Endothelial cell of umbilical vein (primary cell): Measurements from ENCODE around the gene ZFY. TPM values are rescaled to one million over a fixed set of nuclear protein-coding genes. Genes with fewer than 3 reads are reported as not detected.

Experiments used
- BruUV-seq: library from RNA; stranded (reverse); fragments of 400-500 nt; replicated peaks from 2 replicates; lab custom pipeline; 2021; lab: Mats Ljungman, UMichigan
- CTCF ChIA-PET: fragments of 300-600, 350-600 bp; sonication (Branson Sonifier 250); formaldehyde crosslinking; loops from one replicate; lab custom pipeline; 2021; ENCODE audit warnings: antibody characterized with exemption, inconsistent platforms; lab: Charles Lee
- POLR2A ChIA-PET: fragments of 300-600, 350-600 bp; sonication (Branson Sonifier 250); formaldehyde crosslinking; loops from one replicate; lab custom pipeline; 2021; ENCODE audit warnings: antibody characterized with exemption, inconsistent platforms; lab: Charles Lee
- DNase-seq: peaks from one replicate; pipeline ENCODE4 v3.0.0-alpha.2; 2011; ENCODE audit warnings: low read depth, low spot score
- FAIRE-seq: peaks from 2 replicates; lab custom pipeline; 2011; peaks lifted over from hg19 to GRCh38; lab: Jason Lieb, UNC
- H2AFZ ChIP-seq: 2 replicates; pipeline ENCODE4 v1.6.0; 2012; ENCODE audit warnings: low read depth, low read length, control low read depth, inconsistent platforms
- H3K27ac ChIP-seq: 2 replicates; pipeline ENCODE4 v1.5.1; 2011; ENCODE audit warnings: low read depth, mild to moderate bottlenecking, control low read depth, low read length, moderate library complexity; ENCODE audit not compliant: insufficient read depth
- H3K27me3 ChIP-seq, 2 experiments: 2 replicates each; pipeline versions ENCODE4 v1.6.0 to v1.6.1; 2011; ENCODE audit warnings: low read length in 2 of 2, mixed read lengths in 1 of 2; ENCODE audit not compliant: control insufficient read depth in 2 of 2, insufficient read depth in 2 of 2
- H3K36me3 ChIP-seq, 2 experiments: 2 replicates in 1 of 2; 3 replicates in 1 of 2; pipeline ENCODE4 v1.5.1; 2011; ENCODE audit warnings: low read length in 2 of 2, mild to moderate bottlenecking in 1 of 2, moderate library complexity in 1 of 2; ENCODE audit not compliant: control insufficient read depth in 2 of 2, insufficient read depth in 2 of 2; ENCODE audit errors: extremely low read depth in 1 of 2
- H3K4me1 ChIP-seq: 3 replicates; pipeline ENCODE4 v1.5.1; 2011; ENCODE audit warnings: mild to moderate bottlenecking, low read length; ENCODE audit not compliant: control insufficient read depth, insufficient read depth; ENCODE audit errors: extremely low read depth
- H3K4me2 ChIP-seq: 2 replicates; pipeline ENCODE4 v1.6.1; 2011; ENCODE audit warnings: low read length, control low read depth, mixed read lengths; ENCODE audit not compliant: insufficient read depth
- H3K4me3 ChIP-seq, 3 experiments: fragments of 200-600 bp in 1 of 3; sonication (generic), shearing (Covaris generic) in 1 of 3; replicated peaks in 1 of 3; 2 replicates each; pipeline ENCODE4 v1.5.1; 2011 to 2016; ENCODE audit warnings: control low read depth in 3 of 3, low read length in 3 of 3, mild to moderate bottlenecking in 2 of 3, inconsistent platforms in 1 of 3, low read depth in 1 of 3, moderate library complexity in 1 of 3; ENCODE audit not compliant: insufficient read depth in 1 of 3
- H3K79me2 ChIP-seq: 2 replicates; pipeline ENCODE4 v1.6.0; 2012; ENCODE audit warnings: low read length, inconsistent platforms; ENCODE audit not compliant: control insufficient read depth, insufficient read depth
- H3K9ac ChIP-seq: replicated peaks from 2 replicates; pipeline ENCODE3; 2011; ENCODE audit warnings: low read length, control low read depth; ENCODE audit not compliant: insufficient read depth; ENCODE audit errors: extremely low read depth
- H3K9me1 ChIP-seq: replicated peaks from 3 replicates; pipeline ENCODE4 v1.6.0; 2011; ENCODE audit warnings: mild to moderate bottlenecking, low read length; ENCODE audit not compliant: control insufficient read depth, insufficient read depth; ENCODE audit errors: extremely low read depth
- H3K9me3 ChIP-seq: replicated peaks from 2 replicates; pipeline ENCODE4 v1.5.1; 2012; ENCODE audit warnings: low read length, inconsistent platforms; ENCODE audit not compliant: control insufficient read depth, insufficient read depth
- H4K20me1 ChIP-seq: replicated peaks from 2 replicates; pipeline ENCODE3; 2011; ENCODE audit warnings: mild to moderate bottlenecking, low read length; ENCODE audit not compliant: control insufficient read depth, insufficient read depth; ENCODE audit errors: extremely low read depth
- FOS ChIP-seq: IDR thresholded peaks from 2 replicates; pipeline ENCODE4 v1.6.1; 2011; ENCODE audit warnings: mild to moderate bottlenecking, low read length, moderate library complexity, borderline replicate concordance; ENCODE audit not compliant: insufficient read depth
- GATA2 ChIP-seq: IDR thresholded peaks from 2 replicates; pipeline ENCODE4 v1.7.0; 2011; ENCODE audit warnings: low read depth, mild to moderate bottlenecking, moderate library complexity, mixed read lengths, low read length; ENCODE audit not compliant: insufficient read length, insufficient read depth
- JUN ChIP-seq: IDR thresholded peaks from 2 replicates; pipeline ENCODE4 v1.6.1; 2011; ENCODE audit warnings: borderline replicate concordance, low read depth; ENCODE audit not compliant: insufficient read length, insufficient read depth
- MYC ChIP-seq: IDR thresholded peaks from one replicate; pipeline ENCODE4 v1.6.1; 2011; ENCODE audit warnings: mild to moderate bottlenecking, low read depth, low read length
- POLR2AphosphoS5 ChIP-seq: IDR thresholded peaks from 2 replicates; pipeline ENCODE4 v1.6.1; 2012; ENCODE audit warnings: low read depth, mild to moderate bottlenecking, control low read depth, low read length, moderate library complexity; ENCODE audit not compliant: insufficient read depth
- dilution Hi-C: fragments of 300-500 bp; cut with MboI; formaldehyde crosslinking; loops from one replicate; pipeline ENCODE4 v1.15.0; 2019; ENCODE audit warnings: low sequenced_read_pairs; ENCODE audit not compliant: extremely low pct_ligation_motif_present
- intact Hi-C: fragments of 100-400 bp; cut with micrococcal nuclease; formaldehyde crosslinking; loops from one replicate; pipeline ENCODE4 v1.10.0; 2022
- polyA plus RNA-seq, 4 experiments: library from polyadenylated mRNA; depleted of rRNA in 3 of 4; stranded (reverse) in 3 of 4; unstranded in 1 of 4; fragments of >200 nt; gene quantifications; 2 replicates each; pipeline versions ENCODE4 v1.2.1 to v1.2.3, GENCODE V29; 2011 to 2012; ENCODE audit warnings: missing spikeins in 1 of 4
- total RNA-seq: library from RNA; stranded (reverse); gene quantifications from 2 replicates; pipeline ENCODE4 v1.2.3, GENCODE V29; 2021

The ZFY gene
- total and polyA plus RNA-seq, 2 donors (not counting 3 experiments of a cell fraction or from before 2014, with no cell fraction given), result 3.1 to 10.8 TPM

DNA sequence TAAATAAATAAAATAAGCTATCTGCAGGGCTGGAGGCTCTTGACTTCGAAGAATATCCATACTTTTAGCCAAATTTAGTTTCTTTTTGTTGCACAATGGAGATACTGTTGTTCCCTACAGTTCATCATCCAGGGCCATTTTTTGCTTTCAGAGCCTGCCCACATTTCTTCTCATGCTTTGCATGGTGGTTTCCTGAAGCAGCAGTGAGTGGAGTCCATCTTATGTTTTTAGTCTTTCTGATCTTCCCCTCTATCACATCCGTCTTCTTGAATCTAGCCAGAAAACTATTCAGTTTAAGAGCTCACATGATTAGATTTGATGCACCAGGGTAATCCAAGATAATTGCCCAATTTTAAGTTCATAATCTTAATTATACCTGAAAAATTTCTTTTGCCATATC, 19.6 kb downstream of the ZFY start:
- Histone ChIP-seq H2AFZ (no peak overlapping the region), H4K20me1 (no peaks in the 10 kb centered on the region), H3K4me3 (no peak overlapping the region), H3K79me2 (peaks cover 59% of the 10 kb centered on the region), H3K4me2 (no peak overlapping the region), H3K36me3 (peaks cover 0 to 2% of the 10 kb centered on the region in 2 experiments), H3K4me1 (no peaks in the 10 kb centered on the region), H3K9me1 (no peaks in the 10 kb centered on the region), H3K9me3 (no peaks in the 10 kb centered on the region), H3K27me3 (no peaks in the 10 kb centered on the region), H3K9ac (no peak overlapping the region), H3K27ac (no peak overlapping the region)
- dilution Hi-C loops, result no loop called here
- intact Hi-C loops, result no loop called here
- FAIRE-seq (no peak), DNase-seq (no peak)
- TF ChIP-seq JUN, result no peak
- TF ChIP-seq GATA2, result no peak
- no peak for TF ChIP-seq POLR2AphosphoS5
- no peak for TF ChIP-seq MYC
- no peak for TF ChIP-seq FOS
- ChIA-PET CTCF (no interaction called here), POLR2A (no interaction called here)
- no TSS peak for BruUV-seq

DNA sequence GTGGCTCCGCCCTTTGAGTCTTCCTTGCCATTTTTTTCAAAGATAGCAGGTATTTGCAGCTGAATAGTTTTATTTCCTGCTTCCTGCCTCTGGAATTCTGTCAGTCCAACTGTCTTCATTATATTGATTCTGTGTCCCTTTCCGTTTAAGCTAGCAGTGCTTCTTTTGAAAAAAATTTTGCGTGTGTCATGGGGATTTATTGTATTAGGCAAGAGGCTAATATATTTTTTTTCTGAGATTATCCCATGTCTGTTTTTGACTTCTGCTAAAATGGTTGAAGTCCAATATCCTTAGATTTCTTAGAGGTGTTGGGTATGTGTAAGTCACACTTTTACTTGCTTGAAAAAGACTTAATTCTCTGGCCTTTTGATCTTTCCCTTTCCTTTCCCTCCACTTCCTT, 20.4 kb downstream of the ZFY start:
- no peak overlapping the region for H3K4me2 ChIP-seq
- H3K9ac ChIP-seq, result no peak overlapping the region
- no peaks in the 10 kb centered on the region for H3K4me1 ChIP-seq
- no peaks in the 10 kb centered on the region for H3K27me3 ChIP-seq
- H3K9me1 ChIP-seq, result no peaks in the 10 kb centered on the region
- FAIRE-seq (no peak), DNase-seq (no peak)
- H2AFZ ChIP-seq, result no peak overlapping the region
- H3K27ac ChIP-seq, result no peak overlapping the region
- ChIA-PET CTCF (no interaction called here), POLR2A (no interaction called here)
- peaks cover 52% of the 10 kb centered on the region for H3K79me2 ChIP-seq
- TF ChIP-seq GATA2, result no peak
- no peak for TF ChIP-seq POLR2AphosphoS5
- H3K36me3 ChIP-seq, result peaks cover 0 to 2% of the 10 kb centered on the region in 2 experiments
- no peaks in the 10 kb centered on the region for H3K9me3 ChIP-seq
- H4K20me1 ChIP-seq, result no peaks in the 10 kb centered on the region
- no peak overlapping the region for H3K4me3 ChIP-seq
- dilution Hi-C loops (no loop called here), intact Hi-C loops (no loop called here)
- no TSS peak for BruUV-seq
